Measurements from ENCODE around the gene SNX8. TPM values are rescaled to one million over a fixed set of nuclear protein-coding genes. Genes with fewer than 3 reads are reported as not detected.

The SNX8 gene
- polyA plus RNA-seq, 1 experiment: 40.2 TPM

DNA sequence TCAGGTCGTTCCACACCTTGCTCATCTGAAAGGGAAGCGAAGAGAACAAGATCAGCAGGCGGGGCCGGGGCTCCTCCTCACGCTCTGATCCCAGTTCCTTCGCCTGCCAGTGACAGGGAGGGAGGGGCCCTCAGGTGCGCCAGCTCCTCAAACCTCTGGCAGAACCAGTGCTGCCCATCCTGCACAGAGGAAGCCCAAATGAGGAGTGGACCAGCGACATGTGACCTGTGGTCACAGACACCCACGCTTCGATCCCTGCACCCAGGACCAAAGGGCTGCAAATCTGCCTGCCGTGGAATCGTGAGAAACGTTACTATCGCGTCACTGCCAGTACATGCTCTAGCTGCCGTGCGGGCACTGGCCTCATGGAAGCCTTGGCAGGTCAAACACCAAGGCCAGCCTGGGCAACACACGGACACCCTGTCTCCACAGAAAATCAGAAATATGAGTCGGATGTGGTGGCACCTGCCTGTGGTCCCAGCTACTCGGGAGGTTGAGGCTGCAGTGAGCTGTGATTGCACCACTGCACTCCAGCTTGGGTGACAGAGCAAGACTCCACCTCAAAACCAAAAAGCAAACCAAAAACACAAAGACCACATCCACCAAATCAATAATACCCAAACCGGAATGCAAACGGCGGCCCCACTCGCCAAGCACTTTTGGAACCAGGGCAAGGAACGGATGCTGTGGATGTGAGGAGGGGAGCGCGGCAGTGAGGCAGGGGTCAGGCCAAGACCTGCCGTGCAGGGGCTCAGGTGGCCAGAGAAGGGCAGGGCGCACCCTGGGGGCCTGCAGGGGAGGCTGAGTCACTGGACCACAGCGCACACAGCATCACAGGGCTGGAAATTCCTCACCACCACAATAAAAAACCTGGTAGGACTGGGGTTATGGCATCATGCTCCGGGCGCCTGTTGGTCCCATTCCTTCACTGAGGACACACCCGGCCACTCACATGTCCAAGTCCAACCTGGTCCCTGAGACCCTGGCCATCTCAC is 58.8 kb downstream of the SNX8 start:
- Histone ChIP-seq H3K4me3 (ENCODE audit: low read depth, low read length) (no peak overlapping the region), H3K9me3 (ENCODE audit: control insufficient read depth, insufficient read depth, low read length) (no peaks in the 10 kb centered on the region; the same call in 1 of the 2 replicates), H3K27me3 (ENCODE audit: control insufficient read depth, insufficient read depth, low read length) (no peaks in the 10 kb centered on the region), H3K27ac (ENCODE audit: low read depth, low read length) (no peak overlapping the region)
- TF ChIP-seq, protein P1, sequence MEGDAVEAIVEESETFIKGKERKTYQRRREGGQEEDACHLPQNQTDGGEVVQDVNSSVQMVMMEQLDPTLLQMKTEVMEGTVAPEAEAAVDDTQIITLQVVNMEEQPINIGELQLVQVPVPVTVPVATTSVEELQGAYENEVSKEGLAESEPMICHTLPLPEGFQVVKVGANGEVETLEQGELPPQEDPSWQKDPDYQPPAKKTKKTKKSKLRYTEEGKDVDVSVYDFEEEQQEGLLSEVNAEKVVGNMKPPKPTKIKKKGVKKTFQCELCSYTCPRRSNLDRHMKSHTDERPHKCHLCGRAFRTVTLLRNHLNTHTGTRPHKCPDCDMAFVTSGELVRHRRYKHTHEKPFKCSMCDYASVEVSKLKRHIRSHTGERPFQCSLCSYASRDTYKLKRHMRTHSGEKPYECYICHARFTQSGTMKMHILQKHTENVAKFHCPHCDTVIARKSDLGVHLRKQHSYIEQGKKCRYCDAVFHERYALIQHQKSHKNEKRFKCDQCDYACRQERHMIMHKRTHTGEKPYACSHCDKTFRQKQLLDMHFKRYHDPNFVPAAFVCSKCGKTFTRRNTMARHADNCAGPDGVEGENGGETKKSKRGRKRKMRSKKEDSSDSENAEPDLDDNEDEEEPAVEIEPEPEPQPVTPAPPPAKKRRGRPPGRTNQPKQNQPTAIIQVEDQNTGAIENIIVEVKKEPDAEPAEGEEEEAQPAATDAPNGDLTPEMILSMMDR (IDR thresholded peaks at IDR 0.05; ENCODE audit: low read depth, low read length): no peak
- DNase-seq (ENCODE audit: low read depth, low spot score): no peak
- CTCF ChIA-PET: no interaction called here
- POLR2A ChIA-PET: no interaction called here

DNA sequence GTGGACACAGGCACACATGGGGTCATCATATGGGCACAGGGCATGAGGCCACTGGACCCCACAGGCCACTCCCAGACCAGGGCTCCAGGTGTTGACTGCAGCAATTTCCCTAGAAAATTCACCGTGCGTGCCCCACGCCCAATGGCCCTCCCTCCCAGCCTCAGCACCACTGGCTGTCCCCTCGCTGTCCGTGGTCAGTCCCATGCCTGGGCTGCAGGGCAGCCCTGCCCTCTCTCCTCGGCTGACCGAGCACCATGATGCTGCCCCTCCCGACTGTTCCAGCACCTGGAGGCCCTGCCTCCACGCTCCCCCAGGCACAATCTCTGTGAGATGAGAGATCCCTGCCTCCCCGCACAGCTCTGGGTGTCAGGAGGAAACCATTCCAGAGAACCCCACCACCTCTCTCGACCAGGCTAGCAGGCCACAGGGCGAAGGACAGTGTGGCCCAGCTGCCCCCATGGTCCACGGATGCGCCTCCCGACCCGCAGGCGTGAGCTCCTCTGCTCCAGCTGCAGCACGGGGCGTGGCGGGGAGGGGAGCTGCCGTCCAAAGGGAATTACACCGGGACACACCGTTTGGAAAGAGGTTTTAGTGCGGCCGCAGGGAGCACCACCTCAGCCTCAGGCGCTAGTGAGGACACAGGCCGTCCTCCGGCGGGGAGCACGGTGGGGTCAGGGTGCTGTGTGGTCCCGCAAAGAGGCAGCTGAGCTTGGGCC is 59.7 kb downstream of the SNX8 start:
- Histone ChIP-seq H3K4me3 (ENCODE audit: low read depth, low read length) (no peak overlapping the region), H3K9me3 (ENCODE audit: control insufficient read depth, insufficient read depth, low read length) (no peaks in the 10 kb centered on the region; the same call in 1 of the 2 replicates), H3K27me3 (ENCODE audit: control insufficient read depth, insufficient read depth, low read length) (no peaks in the 10 kb centered on the region), H3K27ac (ENCODE audit: low read depth, low read length) (no peak overlapping the region)
- ChIA-PET POLR2A (interaction anchor here (0.6 kb wide), 1 partner anchor 12 kb away, joined by 3 read pairs; no protein-coding TSS in a partner anchor), CTCF (no interaction called here)
- DNase-seq (ENCODE audit: low read depth, low spot score): no peak
- TF ChIP-seq, protein P1 (IDR thresholded peaks at IDR 0.05; ENCODE audit: low read depth, low read length): no peak

DNA sequence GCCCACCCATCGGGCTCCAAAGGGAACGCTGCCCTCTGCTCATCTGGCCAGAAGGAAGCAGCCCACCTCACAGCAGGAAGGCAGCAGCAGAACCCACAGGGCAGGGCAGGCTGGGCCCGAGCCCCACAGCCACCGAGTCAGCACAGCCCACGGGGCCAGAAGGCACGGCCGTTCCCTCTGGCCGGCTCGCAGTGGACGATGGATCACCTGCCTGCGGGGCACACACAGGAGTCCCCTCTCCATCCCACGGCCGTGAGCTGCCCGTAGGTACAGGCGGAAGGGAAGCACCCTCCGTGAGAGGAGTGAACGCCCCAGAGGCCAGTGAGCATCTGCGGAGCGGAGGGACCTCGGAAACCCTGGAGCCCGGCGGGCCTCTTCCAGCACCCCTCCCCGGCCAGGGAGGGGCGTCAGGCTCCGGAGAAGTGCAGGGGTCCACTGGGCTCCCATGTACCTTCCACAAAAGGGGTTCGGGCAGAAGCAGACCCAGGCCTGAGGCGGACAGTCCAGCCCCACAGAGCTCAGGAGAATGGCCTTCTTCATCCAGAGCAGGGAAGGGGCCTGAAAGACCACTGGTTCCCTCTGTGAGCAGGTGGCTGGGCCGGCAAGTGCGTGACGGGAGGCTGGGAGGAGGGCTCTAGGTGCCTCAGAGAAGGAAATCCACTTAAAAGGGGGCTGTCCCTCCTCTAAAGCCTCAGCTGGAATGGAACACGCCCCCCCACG is 60.6 kb downstream of the SNX8 start:
- TF ChIP-seq, protein P1 (IDR thresholded peaks at IDR 0.05; ENCODE audit: low read depth, low read length): no peak
- CTCF ChIA-PET: no interaction called here
- POLR2A ChIA-PET: no interaction called here
- Histone ChIP-seq H3K9me3 (ENCODE audit: control insufficient read depth, insufficient read depth, low read length) (no peaks in the 10 kb centered on the region; the same call in 1 of the 2 replicates), H3K27me3 (ENCODE audit: control insufficient read depth, insufficient read depth, low read length) (no peaks in the 10 kb centered on the region), H3K27ac (ENCODE audit: low read depth, low read length) (no peak overlapping the region), H3K4me3 (ENCODE audit: low read depth, low read length) (no peak overlapping the region)
- DNase-seq (ENCODE audit: low read depth, low spot score): no peak

DNA sequence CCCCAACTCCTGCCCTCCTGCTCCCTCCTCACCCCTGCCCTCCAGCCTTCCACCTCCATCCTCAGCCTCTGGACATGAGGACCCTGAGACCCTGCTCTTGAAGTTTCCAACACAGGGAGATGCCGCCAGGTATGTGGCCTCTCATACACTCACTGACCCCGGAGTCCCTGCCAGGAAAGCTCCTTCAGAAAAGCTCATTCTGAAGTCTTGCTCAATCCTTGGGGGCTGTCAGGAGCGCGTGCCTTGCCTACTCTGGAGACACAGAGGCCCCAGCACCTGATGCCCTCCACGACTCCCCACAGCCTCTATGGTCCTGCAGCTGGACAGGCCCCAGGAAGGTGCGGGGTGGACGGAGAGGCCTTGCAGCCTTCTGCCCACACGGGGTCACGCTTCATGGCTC is 61.2 kb downstream of the SNX8 start:
- no peak for DNase-seq (ENCODE audit: low read depth, low spot score)
- TF ChIP-seq, protein P1 (IDR thresholded peaks at IDR 0.05; ENCODE audit: low read depth, low read length): no peak
- POLR2A ChIA-PET: no interaction called here
- Histone ChIP-seq H3K4me3 (ENCODE audit: low read depth, low read length) (no peak overlapping the region), H3K27ac (ENCODE audit: low read depth, low read length) (no peak overlapping the region), H3K9me3 (ENCODE audit: control insufficient read depth, insufficient read depth, low read length) (no peaks in the 10 kb centered on the region; the same call in 1 of the 2 replicates), H3K27me3 (ENCODE audit: control insufficient read depth, insufficient read depth, low read length) (no peaks in the 10 kb centered on the region)
- CTCF ChIA-PET: no interaction called here
